Osteocyte (in vitro differentiated cells): ENCODE data around the gene CHL1. TPM values are rescaled to one million over a fixed set of nuclear protein-coding genes. Genes with fewer than 3 reads are reported as not detected.

ENCODE experiments used
- DNase-seq: peaks from one replicate; pipeline ENCODE4 v3.0.0; 2021; ENCODE audit warnings: mixed read lengths; ENCODE audit not compliant: unreplicated experiment; ENCODE audit errors: extremely low spot score
- H3K27ac Mint-ChIP-seq: one replicate; pipeline ENCODE4 v1.8.0; 2021; ENCODE audit warnings: mild to moderate bottlenecking, mixed read lengths; ENCODE audit not compliant: unreplicated experiment
- H3K27me3 Mint-ChIP-seq: one replicate; pipeline ENCODE4 v1.8.0; 2021; ENCODE audit warnings: mixed read lengths; ENCODE audit not compliant: unreplicated experiment
- H3K36me3 Mint-ChIP-seq: one replicate; pipeline ENCODE4 v1.8.0; 2021; ENCODE audit warnings: mixed read lengths; ENCODE audit not compliant: unreplicated experiment
- H3K4me1 Mint-ChIP-seq: one replicate; pipeline ENCODE4 v1.8.0; 2021; ENCODE audit warnings: mixed read lengths; ENCODE audit not compliant: unreplicated experiment
- H3K4me3 Mint-ChIP-seq: one replicate; pipeline ENCODE4 v1.8.0; 2021; ENCODE audit warnings: mild to moderate bottlenecking, moderate library complexity, mixed read lengths; ENCODE audit not compliant: unreplicated experiment
- H3K9me3 Mint-ChIP-seq: one replicate; pipeline ENCODE4 v1.8.0; 2021; ENCODE audit warnings: mixed read lengths; ENCODE audit not compliant: unreplicated experiment
- CTCF ChIP-seq: fragments of 200-600 bp; sonication (generic); IDR thresholded peaks from 2 replicates; pipeline ENCODE4 v1.5.0; 2021; ENCODE audit warnings: antibody characterized with exemption, mild to moderate bottlenecking, moderate library complexity
- total RNA-seq: library from RNA; stranded (reverse); gene quantifications from 2 replicates; pipeline ENCODE4 v1.2.1, GENCODE V29; 2021

The CHL1 gene
- total RNA-seq, 1 donor from 2014 or later = not detected

- H3K36me3 Mint-ChIP-seq = no peaks in the 10 kb centered on the region
- no peak overlapping the region for H3K4me3 Mint-ChIP-seq
- no peak overlapping the region for H3K27ac Mint-ChIP-seq
- H3K9me3 Mint-ChIP-seq = no peaks in the 10 kb centered on the region
- H3K27me3 Mint-ChIP-seq = no peaks in the 10 kb centered on the region
- no peak for TF ChIP-seq CTCF
- no peaks in the 10 kb centered on the region for H3K4me1 Mint-ChIP-seq
- DNase-seq = no peak
Measured at GRCh38 chr3:278300-279064, 81.9 kb downstream of the CHL1 start.

GRCh38 chr3:279325-279724 lies 82.8 kb downstream of the CHL1 start:
- H3K27ac Mint-ChIP-seq = no peak overlapping the region
- TF ChIP-seq CTCF = no peak
- H3K4me3 Mint-ChIP-seq = no peak overlapping the region
- no peaks in the 10 kb centered on the region for H3K9me3 Mint-ChIP-seq
- no peaks in the 10 kb centered on the region for H3K36me3 Mint-ChIP-seq
- no peak for DNase-seq
- H3K4me1 Mint-ChIP-seq = no peaks in the 10 kb centered on the region
- H3K27me3 Mint-ChIP-seq = no peaks in the 10 kb centered on the region

GRCh38 chr3:280681-281080 lies 84.1 kb downstream of the CHL1 start:
- DNase-seq = no peak
- no peaks in the 10 kb centered on the region for H3K36me3 Mint-ChIP-seq
- H3K27me3 Mint-ChIP-seq = no peaks in the 10 kb centered on the region
- no peaks in the 10 kb centered on the region for H3K4me1 Mint-ChIP-seq
- no peak for TF ChIP-seq CTCF
- H3K9me3 Mint-ChIP-seq = no peaks in the 10 kb centered on the region
- H3K4me3 Mint-ChIP-seq = no peak overlapping the region
- no peak overlapping the region for H3K27ac Mint-ChIP-seq

GRCh38 chr3:284322-284721 lies 87.8 kb downstream of the CHL1 start:
- no peaks in the 10 kb centered on the region for H3K36me3 Mint-ChIP-seq
- H3K27ac Mint-ChIP-seq = no peak overlapping the region
- no peak for DNase-seq
- H3K9me3 Mint-ChIP-seq = no peaks in the 10 kb centered on the region
- no peak for TF ChIP-seq CTCF
- H3K27me3 Mint-ChIP-seq = no peaks in the 10 kb centered on the region
- H3K4me3 Mint-ChIP-seq = no peak overlapping the region
- H3K4me1 Mint-ChIP-seq = no peaks in the 10 kb centered on the region

GRCh38 chr3:288417-288816 lies 91.9 kb downstream of the CHL1 start:
- no peaks in the 10 kb centered on the region for H3K9me3 Mint-ChIP-seq
- no peaks in the 10 kb centered on the region for H3K27me3 Mint-ChIP-seq
- H3K4me1 Mint-ChIP-seq = no peaks in the 10 kb centered on the region
- H3K27ac Mint-ChIP-seq = no peak overlapping the region
- no peak for DNase-seq
- H3K4me3 Mint-ChIP-seq = no peak overlapping the region
- no peaks in the 10 kb centered on the region for H3K36me3 Mint-ChIP-seq
- TF ChIP-seq CTCF = no peak
